Panc1 (cell line): ENCODE measurements around the gene VWA2. TPM values are rescaled to one million over a fixed set of nuclear protein-coding genes. Genes with fewer than 3 reads are reported as not detected.

ENCODE experiments used
- ATAC-seq: fragments of 200-7000 bp; cut with Tn5 transposase; 2 replicates; pipeline ENCODE4 v1.9.1; 2020; ENCODE audit warnings: mild to moderate bottlenecking, moderate library complexity
- BruUV-seq: library from RNA; stranded (reverse); fragments of 400-500 nt; replicated peaks from 2 replicates; lab custom pipeline; 2021; lab: Mats Ljungman, UMichigan
- CTCF ChIA-PET: fragments of 300-600 bp; sonication (Branson Sonifier 250); formaldehyde crosslinking; loops from one replicate; lab custom pipeline; 2022; ENCODE audit warnings: antibody characterized with exemption; lab: Charles Lee
- POLR2A ChIA-PET: fragments of 300-600 bp; sonication (Branson Sonifier 250); formaldehyde crosslinking; loops from one replicate; lab custom pipeline; 2022; ENCODE audit warnings: antibody characterized with exemption; lab: Charles Lee
- DNase-seq: peaks from one replicate; pipeline ENCODE4 v3.0.0-alpha.2; 2010; ENCODE audit warnings: low read depth, low spot score
- H3K27ac ChIP-seq: 2 replicates; pipeline ENCODE4 v1.5.1; 2011; ENCODE audit warnings: mild to moderate bottlenecking, low read length, inconsistent platforms
- H3K27me3 ChIP-seq: fragments of 200-500 bp; sonication (Bioruptor generic); 2 replicates; pipeline ENCODE4 v1.6.0; 2014; ENCODE audit warnings: low read length, inconsistent platforms; ENCODE audit not compliant: control insufficient read depth, insufficient read depth
- H3K36me3 ChIP-seq: fragments of 200-500 bp; sonication (Bioruptor generic); 2 replicates; pipeline ENCODE4 v1.5.1; 2014; ENCODE audit warnings: inconsistent platforms, mild to moderate bottlenecking, low read length, moderate library complexity; ENCODE audit not compliant: control insufficient read depth, insufficient read depth
- H3K4me1 ChIP-seq: 2 replicates; pipeline ENCODE4 v1.5.1; 2011; ENCODE audit warnings: inconsistent platforms, mild to moderate bottlenecking, low read length, moderate library complexity; ENCODE audit not compliant: control insufficient read depth, insufficient read depth
- H3K4me3 ChIP-seq, 2 experiments: 2 replicates each; pipeline ENCODE4 v1.5.1; 2011 to 2012; ENCODE audit warnings: low read depth in 2 of 2, low read length in 2 of 2, mild to moderate bottlenecking in 2 of 2, inconsistent platforms in 1 of 2, moderate library complexity in 1 of 2
- H3K9me3 ChIP-seq: fragments of 200-500 bp; sonication (Bioruptor generic); 2 replicates; pipeline ENCODE4 v1.5.1; 2014; ENCODE audit warnings: low read depth, mild to moderate bottlenecking, inconsistent platforms, low read length, moderate library complexity; ENCODE audit not compliant: control insufficient read depth, insufficient read depth
- CTCF ChIP-seq: fragments of 450-650 bp; IDR thresholded peaks from 2 replicates; pipeline ENCODE4 v1.5.1; 2017; ENCODE audit warnings: mild to moderate bottlenecking
- POLR2AphosphoS5 ChIP-seq: IDR thresholded peaks from 2 replicates; pipeline ENCODE4 v1.6.1; 2012; ENCODE audit warnings: mild to moderate bottlenecking, low read depth, low read length, moderate library complexity
- SIN3A ChIP-seq: IDR thresholded peaks from 2 replicates; pipeline ENCODE4 v1.6.1; 2012; ENCODE audit warnings: low read depth, mild to moderate bottlenecking, low read length, moderate library complexity, borderline replicate concordance; ENCODE audit not compliant: insufficient read depth
- TCF7L2 ChIP-seq: IDR thresholded peaks from 2 replicates; pipeline ENCODE4 v1.6.1; 2011; ENCODE audit warnings: mild to moderate bottlenecking, low read depth, low read length, inconsistent platforms
- in situ Hi-C: cut with HindIII; loops from 2 replicates; pipeline ENCODE4 v1.10.0; 2016; ENCODE audit warnings: low sequenced_read_pairs, low pct_unique_long_range_greater_than_20kb
- intact Hi-C: fragments of 100-400 bp; cut with micrococcal nuclease; formaldehyde crosslinking; loops from one replicate; pipeline ENCODE4 v1.10.0; 2022; ENCODE audit not compliant: unreplicated experiment
- total RNA-seq: library from RNA; stranded (reverse); gene quantifications from one replicate; pipeline ENCODE4 v1.2.1, GENCODE V29; 2021; ENCODE audit not compliant: unreplicated experiment
- TF ChIP-seq, protein P1 (sequence below), 2 experiments: IDR thresholded peaks; 2 replicates each; pipeline ENCODE4 v1.6.1; 2011 to 2012; ENCODE audit warnings: low read depth in 2 of 2, control low read depth in 1 of 2, low read length in 1 of 2, mild to moderate bottlenecking in 1 of 2, moderate library complexity in 1 of 2; ENCODE audit not compliant: insufficient read depth in 1 of 2

Gene VWA2
- total RNA-seq, 1 experiment from 2014 or later: 0.77 TPM

DNA sequence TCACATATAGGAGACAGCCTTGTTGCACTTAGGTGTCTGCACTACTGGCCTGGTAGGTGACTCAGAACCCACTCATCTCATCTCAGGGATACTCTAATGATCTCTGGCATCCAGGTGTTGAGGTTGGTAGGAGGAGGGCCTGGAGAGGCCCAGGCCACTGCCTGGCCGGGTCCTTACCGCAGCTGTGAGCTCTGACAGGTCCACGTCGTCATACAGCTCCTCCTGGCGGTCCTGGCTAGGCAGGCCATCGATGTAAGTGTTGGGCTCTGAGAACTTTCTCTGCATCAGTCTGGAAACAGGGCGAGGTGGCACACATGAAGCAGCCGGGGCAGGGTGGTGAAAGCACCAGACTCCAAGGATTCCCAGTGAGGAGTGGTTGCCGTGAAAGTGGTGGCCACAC, 62.1 kb downstream of the VWA2 start:
- BruUV-seq: no TSS peak
- Histone ChIP-seq H3K27me3 (no peaks in the 10 kb centered on the region), H3K4me1 (peaks cover 12% of the 10 kb centered on the region), H3K27ac (no peak overlapping the region), H3K36me3 (peaks cover 17% of the 10 kb centered on the region), H3K4me3 (no peak overlapping the region), H3K9me3 (peaks cover 1% of the 10 kb centered on the region; the same call in 1 of the 2 replicates)
- POLR2A ChIA-PET: no interaction called here
- intact Hi-C loops (no loop called here), in situ Hi-C loops (no loop called here)
- DNase-seq (no peak), ATAC-seq (no peak)
- TF ChIP-seq, protein P1, sequence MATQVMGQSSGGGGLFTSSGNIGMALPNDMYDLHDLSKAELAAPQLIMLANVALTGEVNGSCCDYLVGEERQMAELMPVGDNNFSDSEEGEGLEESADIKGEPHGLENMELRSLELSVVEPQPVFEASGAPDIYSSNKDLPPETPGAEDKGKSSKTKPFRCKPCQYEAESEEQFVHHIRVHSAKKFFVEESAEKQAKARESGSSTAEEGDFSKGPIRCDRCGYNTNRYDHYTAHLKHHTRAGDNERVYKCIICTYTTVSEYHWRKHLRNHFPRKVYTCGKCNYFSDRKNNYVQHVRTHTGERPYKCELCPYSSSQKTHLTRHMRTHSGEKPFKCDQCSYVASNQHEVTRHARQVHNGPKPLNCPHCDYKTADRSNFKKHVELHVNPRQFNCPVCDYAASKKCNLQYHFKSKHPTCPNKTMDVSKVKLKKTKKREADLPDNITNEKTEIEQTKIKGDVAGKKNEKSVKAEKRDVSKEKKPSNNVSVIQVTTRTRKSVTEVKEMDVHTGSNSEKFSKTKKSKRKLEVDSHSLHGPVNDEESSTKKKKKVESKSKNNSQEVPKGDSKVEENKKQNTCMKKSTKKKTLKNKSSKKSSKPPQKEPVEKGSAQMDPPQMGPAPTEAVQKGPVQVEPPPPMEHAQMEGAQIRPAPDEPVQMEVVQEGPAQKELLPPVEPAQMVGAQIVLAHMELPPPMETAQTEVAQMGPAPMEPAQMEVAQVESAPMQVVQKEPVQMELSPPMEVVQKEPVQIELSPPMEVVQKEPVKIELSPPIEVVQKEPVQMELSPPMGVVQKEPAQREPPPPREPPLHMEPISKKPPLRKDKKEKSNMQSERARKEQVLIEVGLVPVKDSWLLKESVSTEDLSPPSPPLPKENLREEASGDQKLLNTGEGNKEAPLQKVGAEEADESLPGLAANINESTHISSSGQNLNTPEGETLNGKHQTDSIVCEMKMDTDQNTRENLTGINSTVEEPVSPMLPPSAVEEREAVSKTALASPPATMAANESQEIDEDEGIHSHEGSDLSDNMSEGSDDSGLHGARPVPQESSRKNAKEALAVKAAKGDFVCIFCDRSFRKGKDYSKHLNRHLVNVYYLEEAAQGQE (IDR thresholded peaks at IDR 0.05; ENCODE audit: insufficient read depth in 1 of 2, low read depth in 2 of 2, low read length in 1 of 2): no peak
- TF ChIP-seq POLR2AphosphoS5 (no peak), TCF7L2 (no peak), CTCF (no peak), SIN3A (no peak)
- CTCF ChIA-PET: no interaction called here

GRCh38 chr10:114301951-114302710, 63.1 kb downstream of the VWA2 start:
- H3K27ac ChIP-seq: no peak overlapping the region
- ATAC-seq (no peak), DNase-seq (no peak)
- BruUV-seq: no TSS peak
- ChIA-PET POLR2A (no interaction called here), CTCF (no interaction called here)
- peaks cover 21% of the 10 kb centered on the region for H3K4me1 ChIP-seq
- no peak overlapping the region for H3K4me3 ChIP-seq
- peaks cover 9% of the 10 kb centered on the region; the same call in 1 of the 2 replicates for H3K36me3 ChIP-seq
- H3K27me3 ChIP-seq: no peaks in the 10 kb centered on the region
- in situ Hi-C loops: no loop called here
- no peak for TF ChIP-seq SIN3A
- no peak for TF ChIP-seq POLR2AphosphoS5
- TF ChIP-seq TCF7L2: no peak
- TF ChIP-seq, protein P1 (IDR thresholded peaks at IDR 0.05; ENCODE audit: insufficient read depth in 1 of 2, low read depth in 2 of 2, low read length in 1 of 2): no peak
- no peak for TF ChIP-seq CTCF
- intact Hi-C loops: no loop called here
- H3K9me3 ChIP-seq: no peaks in the 10 kb centered on the region
